ENCODE data around the gene FUS. TPM values are rescaled to one million over a fixed set of nuclear protein-coding genes. Genes with fewer than 3 reads are reported as not detected.

The FUS gene
- total and polyA plus RNA-seq, 12 donors, result 12.7 to 536 (median 148) TPM

DNA sequence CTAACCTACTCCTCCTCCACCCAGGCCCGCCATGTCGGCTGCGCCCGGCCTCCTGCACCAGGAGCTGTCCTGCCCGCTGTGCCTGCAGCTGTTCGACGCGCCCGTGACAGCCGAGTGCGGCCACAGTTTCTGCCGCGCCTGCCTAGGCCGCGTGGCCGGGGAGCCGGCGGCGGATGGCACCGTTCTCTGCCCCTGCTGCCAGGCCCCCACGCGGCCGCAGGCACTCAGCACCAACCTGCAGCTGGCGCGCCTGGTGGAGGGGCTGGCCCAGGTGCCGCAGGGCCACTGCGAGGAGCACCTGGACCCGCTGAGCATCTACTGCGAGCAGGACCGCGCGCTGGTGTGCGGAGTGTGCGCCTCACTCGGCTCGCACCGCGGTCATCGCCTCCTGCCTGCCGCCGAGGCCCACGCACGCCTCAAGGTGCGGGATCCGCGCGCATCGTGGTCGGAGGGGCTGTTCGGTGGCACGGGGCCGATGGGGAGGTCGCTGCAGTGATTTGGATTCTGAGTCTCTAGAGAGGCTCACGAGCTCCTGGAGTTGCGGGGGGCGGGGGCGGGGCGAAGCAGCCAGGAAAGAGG is 34.9 kb downstream of the FUS start:
- no peak for TF ChIP-seq POLR2A (IDR thresholded peaks at IDR 0.05)
- TF ChIP-seq, protein P1, sequence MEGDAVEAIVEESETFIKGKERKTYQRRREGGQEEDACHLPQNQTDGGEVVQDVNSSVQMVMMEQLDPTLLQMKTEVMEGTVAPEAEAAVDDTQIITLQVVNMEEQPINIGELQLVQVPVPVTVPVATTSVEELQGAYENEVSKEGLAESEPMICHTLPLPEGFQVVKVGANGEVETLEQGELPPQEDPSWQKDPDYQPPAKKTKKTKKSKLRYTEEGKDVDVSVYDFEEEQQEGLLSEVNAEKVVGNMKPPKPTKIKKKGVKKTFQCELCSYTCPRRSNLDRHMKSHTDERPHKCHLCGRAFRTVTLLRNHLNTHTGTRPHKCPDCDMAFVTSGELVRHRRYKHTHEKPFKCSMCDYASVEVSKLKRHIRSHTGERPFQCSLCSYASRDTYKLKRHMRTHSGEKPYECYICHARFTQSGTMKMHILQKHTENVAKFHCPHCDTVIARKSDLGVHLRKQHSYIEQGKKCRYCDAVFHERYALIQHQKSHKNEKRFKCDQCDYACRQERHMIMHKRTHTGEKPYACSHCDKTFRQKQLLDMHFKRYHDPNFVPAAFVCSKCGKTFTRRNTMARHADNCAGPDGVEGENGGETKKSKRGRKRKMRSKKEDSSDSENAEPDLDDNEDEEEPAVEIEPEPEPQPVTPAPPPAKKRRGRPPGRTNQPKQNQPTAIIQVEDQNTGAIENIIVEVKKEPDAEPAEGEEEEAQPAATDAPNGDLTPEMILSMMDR (IDR thresholded peaks at IDR 0.05), result no peak
- H3K4me1 ChIP-seq (replicated peaks in 1 of 2), result peaks cover 16 to 21% of the 10 kb centered on the region in 2 donors
- H3K4me3 ChIP-seq, result peak overlapping the region in 2 of 4 donors; percentile 51 to 62
- DNase-seq, result no peak
- no peaks in the 10 kb centered on the region for H3K9me3 ChIP-seq (replicated peaks in 1 of 3)
- 15 to 35% (median 16%) methylated on average over 13 to 58 of the region's 58 CpGs; no CpG with 5 or more reads in 1 of the 4 donors for WGBS, 4 donors
- H3K27me3 ChIP-seq, result peaks cover 22% of the 10 kb centered on the region
- no peak overlapping the region for H3K27ac ChIP-seq
- intact Hi-C loops (cut with DNase I), result no loop called here
- no peaks in the 10 kb centered on the region for H3K36me3 ChIP-seq (replicated peaks in 1 of 2)

DNA sequence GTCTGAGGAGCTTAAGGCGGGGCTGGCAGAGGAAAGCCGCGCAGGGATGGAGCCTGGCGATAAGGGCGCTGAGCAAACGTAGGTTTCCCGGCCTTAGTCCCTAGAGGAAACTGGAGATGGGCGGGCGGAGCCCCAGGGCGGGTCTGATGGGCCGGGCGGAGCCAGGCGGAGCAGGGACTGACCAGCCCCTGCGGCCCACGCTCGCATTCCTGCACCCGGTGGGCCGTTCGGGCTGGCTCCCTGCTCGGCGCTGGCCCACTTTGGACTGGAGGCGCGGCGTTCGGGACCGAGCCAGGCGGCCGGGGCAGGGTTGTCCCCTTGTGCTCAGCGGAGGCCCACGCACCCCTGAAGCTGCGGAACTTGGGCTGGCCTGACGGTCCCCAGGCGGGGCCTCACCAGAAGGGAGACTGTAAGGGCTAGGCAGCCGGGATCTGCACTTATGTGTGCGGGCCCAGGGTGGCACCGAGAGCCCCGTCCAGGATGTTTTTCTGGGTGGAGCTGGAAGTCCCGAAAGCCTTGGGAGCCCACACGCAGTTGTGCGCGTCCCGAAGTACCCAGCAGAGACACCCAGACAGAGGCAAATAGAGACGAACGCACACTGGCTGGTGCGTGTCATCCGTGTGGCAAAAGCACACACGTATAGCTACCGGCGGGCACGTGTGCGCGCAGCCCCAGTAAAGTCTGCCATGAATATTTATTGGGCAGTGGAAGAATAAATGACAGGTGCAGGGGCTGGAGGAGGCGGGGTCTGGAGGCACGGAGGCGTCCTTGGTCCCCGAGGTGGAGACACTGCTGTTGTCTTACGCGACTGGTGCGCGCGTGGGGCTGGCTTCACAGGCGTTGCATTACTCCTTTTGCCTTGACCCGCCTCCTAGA is 35.6 kb downstream of the FUS start:
- H3K36me3 ChIP-seq (replicated peaks in 1 of 2), result no peaks in the 10 kb centered on the region
- DNase-seq, result peak; percentile 58 to 77 (median 69)
- peak overlapping the region in 2 of 4 donors; percentile 51 to 62 for H3K4me3 ChIP-seq
- intact Hi-C loops (cut with DNase I), result no loop called here
- no peaks in the 10 kb centered on the region for H3K9me3 ChIP-seq (replicated peaks in 1 of 3)
- H3K27me3 ChIP-seq, result peaks cover 22% of the 10 kb centered on the region
- WGBS, 4 donors, result 1 to 3% (median 2%) methylated on average over 13 to 63 of the region's 63 CpGs
- no peak overlapping the region for H3K27ac ChIP-seq
- TF ChIP-seq, protein P1 (IDR thresholded peaks at IDR 0.05), result no peak
- no peak for TF ChIP-seq POLR2A (IDR thresholded peaks at IDR 0.05)
- H3K4me1 ChIP-seq (replicated peaks in 1 of 2), result peaks cover 16 to 21% of the 10 kb centered on the region in 2 donors

GRCh38 chr16:31216422-31217135 is 36.6 kb downstream of the FUS start, which contains the start of gene PYDC1:
Gene PYDC1 (minus strand): TSS chr16:31217135. CDS start chr16:31217028, 107 bp downstream.
- no peak for TF ChIP-seq POLR2A (IDR thresholded peaks at IDR 0.05)
- TF ChIP-seq, protein P1 (IDR thresholded peaks at IDR 0.05), result no peak
- H3K9me3 ChIP-seq (replicated peaks in 1 of 3), result no peaks in the 10 kb centered on the region
- H3K4me3 ChIP-seq, result peak within 1 kb of the TSS in 1 of 4 donors; percentile 62
- intact Hi-C loops (cut with DNase I), result no loop called here
- WGBS, 4 donors, result 3 to 6% (median 5%) methylated on average over 12 to 52 of the region's 52 CpGs
- H3K27ac ChIP-seq, result no peak within 1 kb of the TSS
- peaks cover 22% of the 10 kb centered on the region for H3K27me3 ChIP-seq
- DNase-seq, result peak in 1 of 7 donors; percentile 23
- no peaks in the 10 kb centered on the region for H3K36me3 ChIP-seq (replicated peaks in 1 of 2)
- peaks cover 16 to 21% of the 10 kb centered on the region in 2 donors for H3K4me1 ChIP-seq (replicated peaks in 1 of 2)

GRCh38 chr16:31217136-31217530 is 37.2 kb downstream of the FUS start:
- no peak overlapping the region for H3K27ac ChIP-seq
- no peaks in the 10 kb centered on the region for H3K9me3 ChIP-seq (replicated peaks in 1 of 3)
- WGBS, 4 donors, result 14 to 22% (median 17%) methylated on average over 2 to 4 of the region's 4 CpGs
- DNase-seq, result no peak
- intact Hi-C loops (cut with DNase I), result no loop called here
- H3K27me3 ChIP-seq, result peaks cover 22% of the 10 kb centered on the region
- peak overlapping the region in 1 of 4 donors; percentile 62 for H3K4me3 ChIP-seq
- TF ChIP-seq POLR2A (IDR thresholded peaks at IDR 0.05), result no peak
- TF ChIP-seq, protein P1 (IDR thresholded peaks at IDR 0.05), result no peak
- H3K4me1 ChIP-seq (replicated peaks in 1 of 2), result peaks cover 16 to 21% of the 10 kb centered on the region in 2 donors
- H3K36me3 ChIP-seq (replicated peaks in 1 of 2), result no peaks in the 10 kb centered on the region

Data from adrenal gland (tissue), 12 donors.